Measurements from ENCODE around the gene SFXN5. TPM values are rescaled to one million over a fixed set of nuclear protein-coding genes. Genes with fewer than 3 reads are reported as not detected.

The SFXN5 gene
- total and polyA plus RNA-seq, 2 donors (not counting 3 experiments of a cell fraction or from before 2014, with no cell fraction given) = 18.7 to 28.6 TPM

DNA sequence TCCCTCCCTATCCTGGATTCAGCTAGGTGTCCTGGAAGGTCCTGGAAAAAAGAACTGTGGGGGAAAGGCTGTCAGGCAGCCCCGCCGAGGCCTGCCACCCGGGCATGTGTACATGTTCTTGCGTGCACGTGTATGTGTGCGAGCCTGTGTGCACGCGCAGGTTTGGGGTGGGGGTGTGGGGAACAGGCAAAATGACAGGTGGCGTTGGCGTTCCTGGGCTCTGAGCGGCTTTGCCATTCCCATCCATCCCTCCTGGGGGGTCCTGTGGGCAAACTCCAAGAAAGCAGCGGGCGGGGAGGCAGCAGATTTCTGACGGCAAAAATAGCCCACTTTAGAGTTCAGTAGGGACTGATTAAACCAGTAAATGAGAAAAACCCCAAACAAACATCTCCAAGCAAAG, 118.6 kb downstream of the SFXN5 start:
- Histone ChIP-seq H3K9me1 (replicated peaks; ENCODE audit: control insufficient read depth, extremely low read depth, insufficient read depth, low read length) (no peaks in the 10 kb centered on the region), H2AFZ (ENCODE audit: low read depth, low read length) (no peak overlapping the region), H3K79me2 (ENCODE audit: control insufficient read depth, insufficient read depth, low read length) (no peaks in the 10 kb centered on the region), H4K20me1 (replicated peaks; ENCODE audit: control insufficient read depth, extremely low read depth, insufficient read depth, low read length) (no peaks in the 10 kb centered on the region), H3K36me3 (ENCODE audit: control insufficient read depth in 2 of 2, extremely low read depth in 1 of 2, insufficient read depth in 2 of 2, low read length in 2 of 2) (no peaks in the 10 kb centered on the region), H3K9me3 (replicated peaks; ENCODE audit: control insufficient read depth, insufficient read depth, low read length) (no peaks in the 10 kb centered on the region), H3K4me2 (ENCODE audit: insufficient read depth, low read length) (no peak overlapping the region), H3K27me3 (ENCODE audit: control insufficient read depth in 2 of 2, insufficient read depth in 2 of 2, low read length in 2 of 2) (no peaks in the 10 kb centered on the region), H3K4me1 (ENCODE audit: control insufficient read depth, extremely low read depth, insufficient read depth, low read length) (no peaks in the 10 kb centered on the region), H3K27ac (ENCODE audit: insufficient read depth, low read depth, low read length) (no peak overlapping the region), H3K4me3 (replicated peaks in 1 of 3; ENCODE audit: insufficient read depth in 1 of 3, low read depth in 1 of 3, low read length in 3 of 3) (no peak overlapping the region), H3K9ac (replicated peaks; ENCODE audit: extremely low read depth, insufficient read depth, low read length) (no peak overlapping the region)
- CTCF ChIA-PET = interaction anchor here (0.9 to 1.2 kb wide), 3 partner anchors 21 to 60 kb away, joined by 3 to 5 read pairs (median 5); no protein-coding TSS in a partner anchor
- no peak for DNase-seq (ENCODE audit: low read depth, low spot score)
- POLR2A ChIA-PET = no interaction called here
- TF ChIP-seq POLR2A (IDR thresholded peaks at IDR 0.05; ENCODE audit: low read depth, low read length) (no peak), MYC (IDR thresholded peaks at IDR 0.05; ENCODE audit: low read depth, low read length) (no peak), EZH2 (IDR thresholded peaks at IDR 0.05; ENCODE audit: borderline replicate concordance, low read depth, low read length, severe bottlenecking) (no peak), JUN (IDR thresholded peaks at IDR 0.05; ENCODE audit: borderline replicate concordance, insufficient read depth, insufficient read length, low read depth) (no peak), POLR2AphosphoS5 (IDR thresholded peaks at IDR 0.05; ENCODE audit: insufficient read depth, low read depth, low read length) (no peak), GATA2 (IDR thresholded peaks at IDR 0.05; ENCODE audit: insufficient read depth, insufficient read length, low read depth, low read length) (no peak), CTCF (IDR thresholded peaks at IDR 0.05; ENCODE audit: extremely low read depth in 1 of 2, insufficient read depth in 1 of 2, low read depth in 1 of 2, low read length in 2 of 2) (no peak), FOS (IDR thresholded peaks at IDR 0.05; ENCODE audit: borderline replicate concordance, insufficient read depth, low read length) (no peak)
- TF ChIP-seq, protein P1, sequence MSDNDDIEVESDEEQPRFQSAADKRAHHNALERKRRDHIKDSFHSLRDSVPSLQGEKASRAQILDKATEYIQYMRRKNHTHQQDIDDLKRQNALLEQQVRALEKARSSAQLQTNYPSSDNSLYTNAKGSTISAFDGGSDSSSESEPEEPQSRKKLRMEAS (IDR thresholded peaks at IDR 0.05; ENCODE audit: insufficient read depth, insufficient read length) = no peak
- dilution Hi-C loops (cut with MboI; ENCODE audit: extremely low pct_ligation_motif_present, low sequenced_read_pairs) (no loop called here), intact Hi-C loops (cut with micrococcal nuclease) (no loop called here)
- BruUV-seq (replicated peaks) = no TSS peak
- FAIRE-seq = no peak
